Trophoblast cell (in vitro differentiated cells and primary cell): ENCODE results near the gene PPP1R15A.
A peak's percentile ranks its signal among the peaks of the same experiment; 100 is the strongest.
"Not testable (repeated sequence)": the region's sequence is repeated elsewhere in the genome, so short reads cannot be mapped to it uniquely, and the experiment has no call there.

Experiments used
- DNase-seq, 2 donors: peaks; one replicate each; pipeline ENCODE4 v3.0.0-alpha.2; 2016
- H2AFZ ChIP-seq: 2 replicates; pipeline ENCODE4 v1.6.1; 2013; ENCODE audit warnings: low read length, moderate library complexity, mild to moderate bottlenecking; ENCODE audit not compliant: insufficient read depth, poor library complexity
- H2AK5ac ChIP-seq: 2 replicates; pipeline ENCODE4 v1.6.1; 2013; ENCODE audit warnings: mild to moderate bottlenecking, low read length
- H2BK120ac ChIP-seq: 2 replicates; pipeline ENCODE4 v1.6.1; 2013; ENCODE audit warnings: low read length, mild to moderate bottlenecking, moderate library complexity; ENCODE audit not compliant: insufficient read depth, poor library complexity
- H2BK12ac ChIP-seq: 2 replicates; pipeline ENCODE4 v1.6.1; 2013; ENCODE audit warnings: mild to moderate bottlenecking, low read length, moderate library complexity
- H2BK5ac ChIP-seq: 2 replicates; pipeline ENCODE4 v1.6.1; 2013; ENCODE audit warnings: low read length, low read depth, moderate library complexity, mild to moderate bottlenecking; ENCODE audit not compliant: poor library complexity
- H3K14ac ChIP-seq: 2 replicates; pipeline ENCODE4 v1.6.1; 2013; ENCODE audit warnings: mild to moderate bottlenecking, low read length
- H3K18ac ChIP-seq: 2 replicates; pipeline ENCODE4 v1.6.1; 2013; ENCODE audit warnings: mild to moderate bottlenecking, low read length
- H3K23ac ChIP-seq: 2 replicates; pipeline ENCODE4 v1.6.1; 2013; ENCODE audit warnings: low read length
- H3K27ac ChIP-seq: 2 replicates; pipeline ENCODE4 v1.5.1; 2013; ENCODE audit warnings: low read depth, mild to moderate bottlenecking, inconsistent platforms, low read length, moderate library complexity
- H3K27me3 ChIP-seq: 2 replicates; pipeline ENCODE4 v1.6.1; 2013; ENCODE audit warnings: inconsistent platforms, mild to moderate bottlenecking, low read length, moderate library complexity; ENCODE audit not compliant: insufficient read depth
- H3K36me3 ChIP-seq, 2 experiments: 1 replicate in 1 of 2; 2 replicates in 1 of 2; pipeline ENCODE4 v1.6.1; 2013; ENCODE audit warnings: low read length in 2 of 2, mild to moderate bottlenecking in 2 of 2, moderate library complexity in 1 of 2; ENCODE audit not compliant: insufficient read depth in 2 of 2, control insufficient read depth in 1 of 2
- H3K4ac ChIP-seq: 2 replicates; pipeline ENCODE4 v1.6.1; 2013; ENCODE audit warnings: low read depth, mild to moderate bottlenecking, low read length, moderate library complexity
- H3K4me1 ChIP-seq, 2 experiments: 1 replicate in 1 of 2; 2 replicates in 1 of 2; pipeline ENCODE4 v1.6.1; 2013; ENCODE audit warnings: low read length in 2 of 2, mild to moderate bottlenecking in 2 of 2, moderate library complexity in 1 of 2; ENCODE audit not compliant: insufficient read depth in 2 of 2, control insufficient read depth in 1 of 2
- H3K4me2 ChIP-seq: 2 replicates; pipeline ENCODE4 v1.6.1; 2013; ENCODE audit warnings: inconsistent platforms, mild to moderate bottlenecking, low read length, moderate library complexity
- H3K4me3 ChIP-seq: 2 replicates; pipeline ENCODE4 v1.5.1; 2013; ENCODE audit warnings: mild to moderate bottlenecking, low read depth, low read length, inconsistent platforms
- H3K79me1 ChIP-seq: one replicate; pipeline ENCODE4 v1.6.1; 2013; ENCODE audit warnings: low read length
- H3K79me2 ChIP-seq: 2 replicates; pipeline ENCODE4 v1.6.1; 2013; ENCODE audit warnings: low read length, mild to moderate bottlenecking; ENCODE audit not compliant: control insufficient read depth, insufficient read depth, poor library complexity
- H3K9ac ChIP-seq: 2 replicates; pipeline ENCODE4 v1.6.1; 2013; ENCODE audit warnings: mild to moderate bottlenecking, low read length
- H3K9me3 ChIP-seq: 2 replicates; pipeline ENCODE4 v1.6.1; 2013; ENCODE audit warnings: low read depth, mild to moderate bottlenecking, control low read depth, inconsistent platforms, low read length; ENCODE audit not compliant: insufficient read depth
- H4K12ac ChIP-seq: 2 replicates; pipeline ENCODE4 v1.6.1; 2013; ENCODE audit warnings: low read depth, mild to moderate bottlenecking, low read length, moderate library complexity
- H4K8ac ChIP-seq: 2 replicates; pipeline ENCODE4 v1.6.1; 2013; ENCODE audit warnings: low read depth, mild to moderate bottlenecking, low read length, moderate library complexity
- H4K91ac ChIP-seq: one replicate; pipeline ENCODE4 v1.6.1; 2013; ENCODE audit warnings: low read depth, mild to moderate bottlenecking, low read length, moderate library complexity
- WGBS: extraction: QIAGEN DNeasy Blood & Tissue Kit; methylation state at CpG from one replicate; pipeline ENCODE4 v1.1.7; 2013; ENCODE audit warnings: missing lambda C conversion rate; ENCODE audit not compliant: insufficient read length, insufficient coverage; ENCODE audit errors: extremely low coverage; 5-methylcytosine and 5-hydroxymethylcytosine counted together

The PPP1R15A gene

DNA sequence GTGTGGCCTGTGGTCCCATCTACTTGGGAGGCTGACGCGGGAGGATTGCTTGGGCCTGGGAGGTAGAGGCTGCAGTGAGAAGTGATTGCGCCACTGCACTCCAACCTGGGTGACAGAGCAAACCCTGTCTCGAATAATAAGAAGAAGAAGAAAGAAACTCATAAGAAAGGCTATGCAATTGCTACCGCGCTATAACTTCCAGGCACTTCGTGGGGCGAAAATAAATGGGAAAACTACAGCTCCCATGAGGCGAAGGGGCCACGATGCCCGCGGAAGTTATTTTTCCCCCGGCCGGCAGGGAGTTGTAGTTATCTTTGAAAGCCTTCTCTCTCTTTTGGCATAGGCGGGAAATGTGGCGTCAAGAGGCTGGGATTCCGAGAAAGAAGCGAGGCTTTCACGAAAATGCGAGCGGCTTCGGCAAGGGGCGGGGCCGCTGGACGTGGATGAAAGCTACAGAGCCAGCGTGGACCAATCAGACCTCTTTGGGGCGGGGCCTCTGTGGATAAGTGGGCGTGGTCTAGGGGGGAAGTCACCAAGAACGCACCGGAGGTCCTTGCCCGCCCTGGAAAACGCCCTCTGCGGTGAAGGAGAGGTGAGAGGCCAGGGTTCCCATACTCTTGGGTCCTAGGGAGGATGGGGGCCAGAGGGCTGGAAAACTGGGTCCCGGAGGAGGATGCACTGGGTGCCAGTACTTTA, 27.7 kb downstream of the PPP1R15A start, which contains the start of gene NUCB1:
Gene NUCB1 (plus strand): TSS at position 532 of the 696 bp plus-strand sequence. CDS start 485 bp downstream, outside the sequence.
- peak within 1 kb of the TSS; percentile 94 for H4K8ac ChIP-seq
- H3K4me1 ChIP-seq, result peaks cover 8% of the 10 kb centered on the region in 2 experiments
- H3K18ac ChIP-seq, result peak within 1 kb of the TSS; percentile 35
- H2AK5ac ChIP-seq, result peak within 1 kb of the TSS; percentile 12
- peak; percentile 99 to 100 for DNase-seq
- peak within 1 kb of the TSS; percentile 47 for H2BK120ac ChIP-seq
- no CpG with 5 or more reads among the region's 34 CpGs for WGBS
- H4K12ac ChIP-seq, result peak within 1 kb of the TSS; percentile 80
- peaks cover 4% of the 10 kb centered on the region for H3K79me2 ChIP-seq
- peaks cover 6% of the 10 kb centered on the region for H3K79me1 ChIP-seq
- no peak within 1 kb of the TSS for H2BK12ac ChIP-seq
- H2AFZ ChIP-seq, result peak within 1 kb of the TSS; percentile 94
- H3K27ac ChIP-seq, result peak within 1 kb of the TSS; percentile 81
- no peaks in the 10 kb centered on the region for H3K9me3 ChIP-seq
- peak within 1 kb of the TSS; percentile 46 for H2BK5ac ChIP-seq
- H3K27me3 ChIP-seq, result no peaks in the 10 kb centered on the region
- peak within 1 kb of the TSS; percentile 97 for H3K4me2 ChIP-seq
- peak within 1 kb of the TSS; percentile 89 for H3K4me3 ChIP-seq
- peaks cover 8 to 10% of the 10 kb centered on the region in 2 experiments for H3K36me3 ChIP-seq
- H3K14ac ChIP-seq, result peak within 1 kb of the TSS; percentile 77
- peak within 1 kb of the TSS; percentile 78 for H3K4ac ChIP-seq
- peak within 1 kb of the TSS; percentile 81 for H3K9ac ChIP-seq
- no peak within 1 kb of the TSS for H3K23ac ChIP-seq
- peak within 1 kb of the TSS; percentile 85 for H4K91ac ChIP-seq

DNA sequence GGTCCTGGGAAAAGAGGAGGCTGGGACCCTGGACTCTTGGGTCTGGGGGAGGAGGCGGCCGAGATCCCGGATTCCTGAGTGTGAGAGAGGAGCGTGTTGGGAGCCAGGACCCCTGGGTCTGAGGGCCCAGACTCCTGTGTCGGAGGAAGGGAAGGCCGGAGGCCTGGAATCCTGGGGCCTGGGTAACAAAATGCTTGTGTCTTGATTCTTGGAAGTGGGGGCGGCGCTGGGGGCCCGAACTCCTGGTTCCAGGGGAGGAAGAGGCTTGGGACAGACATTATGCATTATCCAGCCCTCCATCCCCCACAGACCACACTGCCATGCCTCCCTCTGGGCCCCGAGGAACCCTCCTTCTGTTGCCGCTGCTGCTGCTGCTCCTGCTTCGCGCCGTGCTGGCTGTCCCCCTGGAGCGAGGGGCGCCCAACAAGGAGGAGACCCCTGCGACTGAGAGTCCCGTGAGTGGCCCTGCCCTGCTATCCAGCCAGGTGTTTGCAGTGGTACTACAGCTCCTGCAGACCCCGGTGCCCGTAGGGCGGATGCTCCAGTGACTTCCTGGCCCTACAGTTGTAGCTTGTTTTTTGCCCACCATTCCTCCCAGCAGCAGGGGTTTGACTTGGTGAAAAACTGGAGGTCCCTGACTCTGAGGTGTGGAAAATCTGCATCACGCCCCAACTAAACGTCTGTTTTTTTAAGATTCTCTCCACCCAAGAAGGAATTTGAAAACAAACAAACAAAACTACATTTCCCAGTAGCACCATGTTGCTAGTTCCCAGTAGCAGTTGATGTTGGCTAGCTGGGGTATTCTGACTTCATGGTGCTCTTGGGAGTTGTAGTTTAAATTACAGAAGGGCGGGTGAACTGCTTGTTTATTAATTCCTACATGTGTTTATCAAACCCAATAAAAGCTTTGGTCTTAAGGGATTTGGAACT, 28.5 kb downstream of the PPP1R15A start:
- H3K79me1 ChIP-seq, result peaks cover 6% of the 10 kb centered on the region
- H3K9ac ChIP-seq, result peak overlapping the region; percentile 81
- peak overlapping the region; percentile 59 for H4K12ac ChIP-seq
- H3K18ac ChIP-seq, result peak overlapping the region; percentile 35
- peaks cover 14 to 18% of the 10 kb centered on the region in 2 experiments for H3K36me3 ChIP-seq
- H3K4me2 ChIP-seq, result peak overlapping the region; percentile 97
- H3K4ac ChIP-seq, result peak overlapping the region; percentile 78
- H2BK12ac ChIP-seq, result no peak overlapping the region
- H3K14ac ChIP-seq, result peak overlapping the region; percentile 77
- no peak overlapping the region for H3K23ac ChIP-seq
- H3K4me1 ChIP-seq, result peaks cover 8% of the 10 kb centered on the region in 2 experiments
- no peaks in the 10 kb centered on the region for H3K27me3 ChIP-seq
- peak overlapping the region; percentile 12 for H2AK5ac ChIP-seq
- peak overlapping the region; percentile 86 for H4K8ac ChIP-seq
- no CpG with 5 or more reads among the region's 24 CpGs for WGBS
- H2AFZ ChIP-seq, result peak overlapping the region; percentile 78
- H4K91ac ChIP-seq, result peak overlapping the region; percentile 85
- DNase-seq, result no peak
- peak overlapping the region; percentile 89 for H3K4me3 ChIP-seq
- no peak overlapping the region for H3K27ac ChIP-seq
- peak overlapping the region; percentile 47 for H2BK120ac ChIP-seq
- H2BK5ac ChIP-seq, result no peak overlapping the region
- H3K9me3 ChIP-seq, result no peaks in the 10 kb centered on the region
- H3K79me2 ChIP-seq, result peaks cover 4% of the 10 kb centered on the region

DNA sequence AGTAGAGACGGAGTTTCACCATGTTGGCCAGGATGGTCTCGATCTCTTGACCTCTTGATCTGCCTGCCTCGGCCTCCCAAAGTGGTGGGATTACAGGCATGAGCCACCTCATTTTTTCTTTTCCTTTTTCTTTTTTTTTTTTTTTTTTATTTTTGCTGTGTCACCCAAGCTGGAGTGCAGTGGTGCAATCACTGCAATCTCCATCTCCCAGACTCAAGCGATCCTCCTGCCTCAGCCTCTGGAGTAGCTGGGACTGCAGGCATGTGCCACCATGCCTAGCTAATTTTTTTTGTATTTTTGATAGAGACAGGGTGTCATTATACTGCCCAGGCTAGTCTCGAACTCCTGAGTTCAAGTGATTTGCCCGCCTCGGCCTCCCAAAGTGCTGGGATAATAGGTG, 30.1 kb downstream of the PPP1R15A start:
- H3K9me3 ChIP-seq, H2AK5ac ChIP-seq: not testable (repeated sequence)
- no CpG with 5 or more reads among the region's 7 CpGs for WGBS

DNA sequence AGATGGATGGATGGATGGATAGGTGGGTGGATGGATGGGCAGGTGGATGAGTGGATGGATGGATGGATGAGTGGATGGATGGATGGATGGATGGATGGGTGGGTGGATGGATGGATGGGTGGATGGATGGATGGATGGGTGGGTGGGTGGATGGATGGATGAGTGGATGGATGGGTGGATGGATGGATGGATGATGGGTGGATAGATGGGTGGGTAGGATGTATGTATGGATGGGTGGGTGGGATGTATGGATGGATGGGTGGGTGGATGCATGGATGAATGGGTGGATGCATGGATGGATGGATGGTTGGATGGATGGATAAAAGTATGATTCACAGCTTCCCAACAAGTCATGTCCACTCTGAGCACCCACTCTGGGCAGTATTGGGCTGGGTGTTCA, 31.6 kb downstream of the PPP1R15A start:
- H3K4me2 ChIP-seq, H2BK120ac ChIP-seq, H3K18ac ChIP-seq, H3K4me1 ChIP-seq, H3K4ac ChIP-seq, DNase-seq, H2BK5ac ChIP-seq, H3K4me3 ChIP-seq, H3K79me2 ChIP-seq, H3K27ac ChIP-seq, H4K12ac ChIP-seq, H3K9ac ChIP-seq, H2AK5ac ChIP-seq, H4K8ac ChIP-seq, H2AFZ ChIP-seq, H3K23ac ChIP-seq, H3K27me3 ChIP-seq, H4K91ac ChIP-seq, H3K79me1 ChIP-seq, H2BK12ac ChIP-seq, H3K9me3 ChIP-seq, H3K14ac ChIP-seq: not testable (repeated sequence)
- peaks cover 24 to 27% of the 10 kb centered on the region in 2 experiments for H3K36me3 ChIP-seq

More for the DNA sequence above, 30.1 kb downstream of the PPP1R15A start:
- H2BK5ac ChIP-seq, H3K27ac ChIP-seq, H2BK12ac ChIP-seq, H4K91ac ChIP-seq, H3K27me3 ChIP-seq, H3K79me1 ChIP-seq, H3K23ac ChIP-seq, H2AFZ ChIP-seq, H3K4me1 ChIP-seq, H4K8ac ChIP-seq, H3K4ac ChIP-seq, H3K79me2 ChIP-seq, H3K4me3 ChIP-seq, H4K12ac ChIP-seq, H3K14ac ChIP-seq, DNase-seq, H3K4me2 ChIP-seq, H3K9ac ChIP-seq, H2BK120ac ChIP-seq, H3K18ac ChIP-seq: not testable (repeated sequence)
- H3K36me3 ChIP-seq, result peaks cover 18 to 21% of the 10 kb centered on the region in 2 experiments
